ENCODE data around the gene RABL6.
"Not testable (repeated sequence)": the region's sequence is repeated elsewhere in the genome, so short reads cannot be mapped to it uniquely, and the experiment has no call there.

The RABL6 gene

DNA sequence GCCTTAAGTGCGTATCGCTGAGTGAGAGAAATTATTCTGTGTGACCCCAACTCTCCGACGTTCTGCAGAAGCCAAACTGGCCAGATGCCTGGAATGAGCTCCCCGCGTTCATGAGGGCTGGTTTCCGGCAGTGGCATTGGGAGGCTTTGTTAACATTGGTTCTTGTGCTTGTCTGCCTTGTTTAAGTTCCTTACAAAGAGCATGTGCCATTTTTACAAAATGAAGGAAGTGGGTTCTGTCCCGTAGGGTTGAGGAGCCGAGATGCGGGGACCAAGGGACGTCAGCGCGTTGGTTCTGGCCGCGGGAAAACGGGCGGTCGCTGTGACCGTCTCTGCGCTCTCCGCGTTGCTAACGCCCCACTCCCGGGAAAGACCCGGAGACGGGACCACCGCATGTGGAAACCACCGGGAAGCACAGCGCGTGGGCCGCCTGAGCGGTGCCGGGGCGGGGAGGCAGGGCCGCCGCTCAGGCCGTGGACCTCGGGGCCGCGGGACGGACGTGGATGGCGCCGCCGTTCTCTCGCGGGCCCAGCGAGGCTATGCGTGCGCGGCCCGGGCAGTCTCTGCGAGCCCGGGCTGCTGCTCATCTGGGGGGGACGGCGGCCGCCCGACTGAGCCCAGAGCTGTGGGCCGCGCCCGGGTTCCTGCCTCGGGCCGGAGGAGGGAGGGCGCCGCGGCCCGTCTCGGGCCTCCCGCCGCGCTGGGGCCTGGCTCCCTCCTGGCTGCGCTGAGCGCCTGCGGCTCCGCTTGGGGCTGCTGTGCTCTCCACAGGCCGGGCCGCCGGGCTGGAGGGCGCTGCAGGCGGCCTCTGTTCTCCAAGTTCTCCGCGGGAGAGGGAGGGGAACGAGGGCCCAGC, 13.4 kb downstream of the RABL6 start:
- no peak for DNase-seq (ENCODE audit: low read depth)

DNA sequence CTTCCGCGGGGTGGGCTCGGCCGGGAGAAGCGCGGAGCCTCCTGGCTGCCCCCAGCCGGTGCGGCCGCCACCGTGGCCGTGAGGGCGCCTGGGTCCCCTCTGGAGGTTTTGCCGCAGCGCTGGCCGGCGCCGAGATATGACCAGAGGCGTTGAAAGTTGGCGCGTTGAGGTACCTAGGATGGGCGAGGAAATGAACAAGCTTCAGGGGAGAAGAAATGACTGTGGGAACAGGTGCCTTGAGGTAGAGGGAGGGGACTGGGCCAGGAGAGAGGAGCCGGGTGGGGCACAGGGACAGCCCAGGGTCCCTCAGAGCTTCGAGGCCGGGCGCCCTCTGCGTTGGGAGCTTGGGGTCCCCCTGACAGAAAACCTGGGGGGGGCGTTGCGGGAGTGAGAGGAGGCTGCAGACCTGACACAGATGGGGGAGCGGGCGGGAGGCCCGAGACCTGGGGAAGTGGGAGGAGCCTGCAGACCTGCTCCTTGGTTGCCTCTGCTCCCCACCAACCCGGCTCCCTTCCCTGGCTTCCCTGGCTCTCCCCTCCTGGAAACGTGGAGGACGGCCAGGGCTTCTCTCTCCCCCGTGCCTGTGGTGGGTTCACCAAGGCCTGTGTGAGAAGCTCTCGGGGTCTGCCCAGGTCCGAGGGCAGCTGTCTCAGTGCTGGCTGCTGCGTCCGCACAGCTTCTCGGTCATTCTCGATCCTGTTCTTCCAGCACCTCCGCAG, 14.2 kb downstream of the RABL6 start:
- no peak for DNase-seq (ENCODE audit: low read depth)

DNA sequence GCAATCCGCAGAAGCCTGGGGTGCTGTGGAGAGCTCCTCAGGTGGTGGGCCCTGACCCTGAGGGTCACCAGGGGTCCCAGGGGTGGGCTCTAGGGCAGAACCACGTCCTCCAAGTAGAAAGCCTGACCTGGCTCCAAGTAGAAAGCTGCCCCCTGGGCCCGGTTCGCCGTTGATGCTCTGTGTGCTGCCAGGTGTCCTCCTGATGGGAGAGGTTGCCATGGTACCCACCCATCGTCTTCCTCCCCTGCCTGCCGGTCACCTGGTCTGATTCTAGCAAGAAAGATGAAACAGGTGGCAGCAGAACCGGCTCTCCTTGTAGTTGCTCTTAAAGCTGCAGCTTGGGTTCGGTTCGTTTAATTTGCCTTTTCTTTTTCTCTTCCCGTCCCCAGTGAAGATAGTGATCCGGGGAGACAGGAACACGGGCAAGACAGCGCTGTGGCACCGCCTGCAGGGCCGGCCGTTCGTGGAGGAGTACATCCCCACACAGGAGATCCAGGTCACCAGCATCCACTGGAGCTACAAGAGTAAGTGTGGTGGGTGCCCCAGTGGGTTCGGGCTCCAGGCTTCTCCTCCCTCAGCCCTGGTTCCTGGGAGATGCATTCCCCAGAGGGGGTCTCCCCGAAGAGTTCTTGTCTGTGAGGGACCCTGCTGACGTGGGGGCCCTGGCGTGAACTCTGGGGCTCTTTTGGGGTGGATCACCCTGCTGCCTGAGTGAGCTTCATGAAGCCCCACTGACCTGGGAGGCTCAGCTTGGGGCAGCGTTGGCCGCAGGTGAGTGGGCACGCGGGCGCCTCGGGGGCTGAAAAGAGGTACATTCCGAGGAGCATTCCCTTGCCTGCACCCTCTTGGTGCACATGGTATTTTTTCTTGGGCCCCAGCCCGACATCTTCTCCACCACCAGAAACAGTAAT, 15.6 kb downstream of the RABL6 start:
- no peak for DNase-seq (ENCODE audit: low read depth)

DNA sequence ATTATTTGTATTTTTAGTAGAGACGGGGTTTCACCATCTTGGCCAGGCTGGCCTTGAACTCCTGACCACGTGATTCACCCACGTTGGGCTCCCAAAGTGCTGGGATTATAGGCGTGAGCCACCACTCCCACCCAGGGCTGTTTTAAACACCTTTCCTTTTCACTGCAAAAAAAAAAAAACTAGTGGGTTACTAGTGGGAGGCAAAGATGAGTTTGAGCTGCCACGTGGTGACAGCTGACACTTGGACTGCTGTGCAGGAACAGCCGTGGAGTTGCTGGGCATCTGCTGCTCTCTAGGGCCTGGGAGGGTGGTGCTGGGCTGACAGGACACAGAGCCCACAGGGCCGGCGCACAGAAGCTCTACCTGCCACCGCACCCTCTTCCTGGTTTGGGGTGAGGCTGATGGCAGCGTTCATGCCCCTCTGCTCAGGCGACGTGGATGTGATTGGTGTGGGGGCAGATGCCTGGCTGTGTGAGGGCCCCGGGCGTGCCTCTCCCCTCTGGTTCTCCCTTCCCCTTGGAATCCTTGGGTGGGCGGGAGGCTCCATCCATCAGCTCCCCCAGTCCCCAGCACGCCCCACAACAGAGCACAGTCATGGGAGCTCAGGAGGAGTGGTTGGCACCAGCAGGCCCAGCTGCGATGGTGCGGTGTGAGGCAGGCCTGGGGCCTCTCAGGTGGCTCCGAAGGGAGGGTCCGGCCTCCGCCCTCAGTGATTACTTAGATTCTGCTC, 16.9 kb downstream of the RABL6 start:
- DNase-seq (ENCODE audit: low read depth): no peak

DNA sequence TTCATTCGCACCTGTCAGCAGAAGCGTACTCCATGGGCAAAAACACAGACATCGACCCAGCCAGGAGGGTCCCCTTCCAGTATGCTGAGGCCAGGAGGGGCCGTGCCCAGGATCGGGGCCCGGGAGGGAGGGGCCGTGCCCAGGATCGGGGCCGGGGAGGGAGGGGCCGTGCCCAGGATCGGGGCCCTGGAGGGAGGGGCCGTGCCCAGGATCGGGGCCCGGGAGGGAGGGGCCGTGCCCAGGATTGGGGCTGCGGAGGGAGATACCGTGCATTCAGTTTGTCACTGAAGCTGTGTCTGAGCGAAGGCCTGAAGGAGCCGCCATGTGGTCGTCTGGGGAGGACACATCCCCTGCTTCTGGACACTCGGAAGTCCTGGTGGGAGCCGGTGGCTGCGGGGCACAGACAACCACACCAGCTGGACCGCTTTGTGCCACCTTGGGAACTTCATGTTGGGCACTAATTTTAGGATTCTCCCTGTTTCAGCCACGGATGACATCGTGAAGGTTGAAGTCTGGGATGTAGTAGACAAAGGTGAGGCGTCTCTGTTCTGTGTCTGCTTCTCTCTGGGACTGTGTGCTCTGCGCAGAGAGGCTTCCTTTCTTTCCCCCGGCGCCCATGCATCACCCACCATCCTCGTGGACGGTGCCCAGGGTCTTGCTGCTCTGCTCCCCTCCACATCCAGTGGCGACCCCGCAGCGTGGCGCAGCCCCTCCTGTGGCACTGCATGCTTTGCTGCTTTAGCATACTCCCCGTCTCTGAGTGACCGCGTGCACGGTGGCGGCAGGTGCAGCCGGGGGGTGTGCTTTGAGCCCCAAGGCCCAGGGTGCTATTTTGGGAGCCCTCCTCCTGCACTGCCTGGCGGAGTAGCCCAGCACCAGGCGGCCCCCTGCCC, 17.8 kb downstream of the RABL6 start:
- no peak for DNase-seq (ENCODE audit: low read depth)

DNA sequence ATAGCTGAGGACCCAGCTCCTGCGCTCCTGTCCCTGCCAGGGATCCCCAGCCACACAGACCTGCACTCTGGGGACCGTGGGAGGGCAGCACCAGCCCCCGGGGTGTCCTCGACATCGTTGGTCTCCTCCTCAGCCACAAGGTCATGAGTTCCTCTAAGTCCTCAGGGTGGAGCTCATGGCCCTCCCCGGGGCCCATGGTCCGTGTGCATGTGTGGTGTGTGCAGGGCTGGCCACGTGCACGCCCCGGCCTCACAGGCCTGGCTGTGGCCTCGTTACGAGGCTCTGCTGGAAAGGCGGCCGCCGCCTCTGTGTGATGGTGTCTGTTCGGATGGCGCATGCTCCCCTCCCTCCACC, 18.4 kb downstream of the RABL6 start:
- DNase-seq (ENCODE audit: low read depth): no peak

DNA sequence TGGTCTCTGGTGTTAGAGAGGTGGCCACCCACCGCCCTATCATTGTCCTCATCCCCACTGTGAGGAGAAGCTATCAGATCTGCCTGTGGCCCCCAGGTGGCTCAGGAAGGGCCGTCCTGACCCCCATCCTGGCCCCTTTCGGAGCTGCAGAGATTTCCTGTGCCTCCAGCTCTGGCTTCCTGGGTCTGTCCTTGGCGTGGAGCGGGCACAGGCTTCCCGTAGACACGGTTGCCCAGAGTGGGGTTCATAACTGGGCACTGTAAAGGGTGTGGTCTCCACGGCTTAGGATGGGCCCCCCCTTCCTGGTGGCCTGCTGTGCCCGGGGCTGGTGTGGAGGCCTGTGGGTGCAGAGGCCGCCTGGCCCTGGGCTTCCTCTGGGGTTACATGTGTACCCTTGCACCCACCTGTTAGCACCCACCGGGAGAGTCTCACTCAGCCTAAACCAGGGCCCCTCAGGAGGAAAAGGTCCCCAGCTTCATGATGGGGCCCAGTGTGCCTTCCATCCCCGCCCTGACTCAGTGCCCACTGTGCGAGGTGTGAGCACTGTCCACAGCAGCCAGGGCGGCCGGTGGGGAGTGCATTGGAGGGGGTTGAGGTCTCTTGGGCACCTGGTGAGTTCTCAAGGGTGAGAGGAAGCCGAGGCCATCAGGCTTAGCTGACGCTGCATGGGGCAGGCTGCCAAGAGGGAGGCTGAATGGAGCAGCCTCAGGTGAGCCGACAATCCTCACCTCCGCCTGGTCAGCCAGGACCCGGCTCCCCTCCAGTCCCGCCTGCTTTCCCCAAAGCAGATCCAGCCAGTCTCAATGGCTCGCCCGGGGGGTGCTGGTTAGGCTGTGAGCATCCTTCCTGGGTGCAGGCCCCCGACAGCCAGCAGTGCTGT, 19.2 kb downstream of the RABL6 start:
- DNase-seq (ENCODE audit: low read depth): no peak

DNA sequence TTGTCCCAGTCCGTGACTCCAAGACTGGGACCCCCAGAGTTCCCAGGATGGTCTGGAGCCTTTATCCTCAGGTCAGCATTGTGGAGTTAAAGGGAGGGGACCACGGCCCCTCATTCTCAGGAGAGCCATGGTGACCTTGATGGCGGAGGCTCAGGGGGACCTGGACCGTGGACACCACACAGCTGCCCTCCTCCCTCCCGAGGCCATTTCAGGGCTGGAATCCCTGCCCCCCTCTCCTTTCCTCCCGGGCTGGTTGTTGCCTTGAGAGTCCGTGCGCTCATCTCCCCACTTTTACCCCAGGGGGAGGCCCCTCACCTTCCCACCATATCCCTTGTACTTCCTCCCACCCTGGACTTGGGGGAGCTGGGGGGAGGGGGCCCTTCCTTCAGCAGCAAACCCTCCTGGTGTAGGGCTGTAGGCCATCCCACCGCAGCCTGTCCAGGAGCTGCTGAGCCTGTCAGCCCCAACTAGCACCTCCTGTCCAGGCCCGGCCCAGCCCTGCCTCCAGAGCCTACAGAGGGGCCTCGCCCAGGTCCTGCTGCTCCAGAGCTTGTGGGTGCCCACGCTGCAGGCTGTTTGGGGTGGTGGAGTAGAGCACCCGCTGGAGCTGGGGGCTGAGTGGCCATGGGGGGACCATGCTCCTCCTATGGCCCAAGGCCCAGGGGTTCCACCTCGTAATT, 20.2 kb downstream of the RABL6 start:
- DNase-seq (ENCODE audit: low read depth): no peak

DNA sequence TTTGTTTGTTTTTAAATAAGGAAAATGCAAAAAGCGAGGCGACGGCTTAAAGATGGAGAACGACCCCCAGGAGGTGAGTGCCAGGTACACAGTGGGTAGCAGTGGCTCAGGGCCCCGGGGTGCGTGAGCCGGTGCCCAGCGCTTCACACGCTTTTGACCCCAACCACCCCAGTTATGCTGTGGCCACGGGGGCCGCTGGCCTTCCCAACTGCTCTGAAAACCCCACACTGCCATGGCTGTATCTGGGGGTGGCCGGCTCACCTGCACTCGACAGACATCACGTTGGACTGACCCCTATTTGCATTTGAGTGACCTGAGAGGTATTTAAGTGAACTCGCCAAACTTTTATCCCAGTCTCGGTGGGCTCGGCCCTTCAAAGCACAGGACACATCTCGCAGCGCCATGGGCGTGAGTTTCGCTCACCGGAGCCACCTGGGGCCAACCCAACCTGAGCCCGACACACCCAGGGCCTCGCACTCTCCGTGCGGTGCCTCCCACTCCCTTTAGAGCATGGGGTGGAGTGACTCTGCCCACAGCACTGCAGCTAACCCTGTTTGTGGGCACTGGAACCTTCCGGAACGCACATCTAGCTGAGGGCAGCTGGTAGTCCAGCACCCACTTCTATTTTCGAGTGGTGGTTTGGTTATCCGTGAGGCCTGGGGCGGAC, 20.9 kb downstream of the RABL6 start:
- no peak for DNase-seq (ENCODE audit: low read depth)

DNA sequence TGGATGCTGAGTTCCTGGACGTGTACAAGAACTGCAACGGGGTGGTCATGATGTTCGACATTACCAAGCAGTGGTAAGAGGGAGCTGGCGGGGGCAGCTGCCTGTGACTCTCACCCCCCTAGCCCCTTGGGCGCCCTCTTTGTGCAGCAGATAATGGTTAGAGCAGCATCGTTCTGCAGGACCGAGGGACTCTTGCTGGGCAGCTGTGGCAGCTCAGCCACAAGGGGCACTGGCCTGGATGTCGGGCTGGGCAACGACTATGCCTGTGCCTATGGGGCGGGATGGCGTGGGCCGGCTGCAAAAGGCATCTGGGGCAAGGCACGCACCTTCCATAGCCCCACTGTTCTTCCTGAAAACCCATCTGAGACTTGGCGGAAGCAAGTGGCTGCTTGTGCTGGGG, 21.7 kb downstream of the RABL6 start:
- DNase-seq (ENCODE audit: low read depth): no peak

DNA sequence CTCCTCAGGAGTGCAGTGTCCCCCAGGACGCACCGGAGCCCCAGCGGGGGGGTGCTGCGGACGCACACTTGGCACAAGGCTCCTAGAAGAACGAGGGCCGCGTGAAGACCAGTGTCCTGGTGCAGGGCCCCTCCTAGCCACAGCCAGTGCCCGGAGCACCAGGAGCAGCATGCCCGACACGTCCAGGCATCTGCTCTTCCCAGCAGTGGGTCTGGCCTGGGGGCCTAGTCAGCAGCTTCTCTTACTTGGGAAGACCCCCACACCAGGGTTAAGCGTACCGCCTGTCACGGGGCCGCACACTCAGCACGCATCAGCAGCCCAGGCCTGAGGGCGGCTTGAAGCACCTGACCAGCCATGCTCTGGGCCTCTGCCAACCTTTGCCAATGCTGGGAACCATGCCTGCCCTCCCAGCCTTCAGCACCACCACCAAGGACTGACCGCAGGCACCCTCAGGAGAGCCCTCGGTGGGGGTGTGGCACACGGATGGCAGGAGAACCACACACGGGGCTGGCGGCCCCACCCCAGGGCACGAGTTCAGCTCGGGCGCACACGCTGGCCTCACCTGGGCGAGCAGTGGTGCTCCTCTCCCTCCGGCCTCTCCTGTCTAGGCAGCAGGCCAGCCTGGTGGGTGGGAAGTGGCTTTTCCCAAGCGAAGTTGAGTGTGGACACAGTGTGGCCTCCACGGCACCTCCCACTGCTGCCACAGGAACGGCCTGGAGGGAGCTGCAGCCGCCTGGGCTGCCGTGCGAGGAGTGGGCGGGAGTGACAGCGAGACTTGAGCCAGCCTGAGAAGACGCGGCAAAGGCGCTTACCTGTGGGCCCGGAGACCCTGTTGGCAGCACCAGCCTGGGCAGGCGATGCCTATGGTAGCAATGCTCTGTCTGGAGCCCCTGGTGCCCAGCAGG, 22.5 kb downstream of the RABL6 start:
- DNase-seq (ENCODE audit: low read depth): no peak

DNA sequence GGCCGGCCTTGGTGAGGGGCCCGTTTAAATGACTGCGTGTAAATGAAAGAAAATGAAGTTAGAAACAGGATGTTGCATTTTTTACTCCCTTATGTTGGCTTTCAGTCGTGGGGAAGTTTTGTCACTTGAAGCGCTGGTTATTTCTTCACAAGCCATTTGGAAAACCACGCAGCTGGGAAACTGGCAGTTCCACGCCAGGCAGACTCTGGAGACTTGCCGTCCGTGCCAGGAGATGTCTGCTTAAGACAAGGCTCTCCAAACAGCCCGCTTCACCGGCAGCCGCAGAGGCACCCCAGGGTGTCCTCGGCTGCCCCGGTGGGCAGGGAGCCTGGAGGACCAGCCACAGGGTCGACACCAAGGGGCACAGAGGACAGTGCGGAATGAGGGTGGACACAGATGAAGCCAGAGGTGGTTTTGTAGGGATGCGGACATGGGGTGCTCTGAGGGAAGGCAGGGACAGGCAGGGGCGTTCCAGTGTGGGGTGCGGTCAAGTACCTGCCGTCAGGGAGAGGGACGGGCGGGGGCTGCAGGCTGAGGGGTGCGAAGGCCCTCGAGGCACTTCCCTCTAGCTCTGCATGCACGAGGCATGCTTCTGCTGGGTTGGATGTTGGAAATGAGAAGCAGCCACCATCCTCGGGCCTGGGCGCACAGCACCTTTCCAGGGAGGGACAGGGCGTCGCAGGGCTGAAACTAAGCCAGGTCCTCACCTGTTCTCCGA, 23.4 kb downstream of the RABL6 start:
- DNase-seq (ENCODE audit: low read depth): no peak

DNA sequence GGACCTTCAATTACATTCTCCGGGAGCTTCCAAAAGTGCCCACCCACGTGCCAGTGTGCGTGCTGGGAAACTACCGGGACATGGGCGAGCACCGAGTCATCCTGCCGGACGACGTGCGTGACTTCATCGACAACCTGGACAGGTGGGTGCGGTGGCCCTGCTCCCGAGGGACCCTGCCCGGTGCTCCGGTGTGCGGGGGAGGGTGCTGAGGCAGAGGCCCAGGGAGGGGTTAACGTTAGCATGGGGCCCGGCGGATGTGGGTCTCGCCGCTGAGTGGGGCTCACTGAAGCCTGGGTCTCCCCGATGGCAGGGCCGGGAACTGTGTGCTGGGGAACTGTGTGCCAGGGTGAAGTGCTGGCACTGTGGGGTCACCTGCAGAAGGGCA, 24.0 kb downstream of the RABL6 start:
- no peak for DNase-seq (ENCODE audit: low read depth)

DNA sequence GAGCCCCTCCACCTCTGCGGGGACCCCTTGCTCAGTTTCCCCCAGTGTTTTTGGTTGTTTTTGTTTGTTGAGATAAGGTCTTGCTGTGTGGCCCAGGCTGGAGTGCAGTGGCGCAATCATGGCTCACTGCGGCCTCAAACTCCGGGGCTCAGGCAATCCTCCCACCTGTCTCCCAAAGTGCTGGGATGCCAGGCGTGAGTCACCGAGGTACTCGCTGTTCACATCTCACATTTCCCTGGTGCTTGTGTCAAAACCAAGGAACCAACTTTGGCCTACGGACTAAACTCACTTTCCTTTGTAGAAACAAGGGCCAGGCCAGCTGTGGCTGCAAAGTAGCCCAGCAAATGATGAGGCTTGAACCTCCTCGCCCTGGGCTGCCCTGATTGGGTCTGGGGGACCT, 24.8 kb downstream of the RABL6 start:
- no peak for DNase-seq (ENCODE audit: low read depth)

DNA sequence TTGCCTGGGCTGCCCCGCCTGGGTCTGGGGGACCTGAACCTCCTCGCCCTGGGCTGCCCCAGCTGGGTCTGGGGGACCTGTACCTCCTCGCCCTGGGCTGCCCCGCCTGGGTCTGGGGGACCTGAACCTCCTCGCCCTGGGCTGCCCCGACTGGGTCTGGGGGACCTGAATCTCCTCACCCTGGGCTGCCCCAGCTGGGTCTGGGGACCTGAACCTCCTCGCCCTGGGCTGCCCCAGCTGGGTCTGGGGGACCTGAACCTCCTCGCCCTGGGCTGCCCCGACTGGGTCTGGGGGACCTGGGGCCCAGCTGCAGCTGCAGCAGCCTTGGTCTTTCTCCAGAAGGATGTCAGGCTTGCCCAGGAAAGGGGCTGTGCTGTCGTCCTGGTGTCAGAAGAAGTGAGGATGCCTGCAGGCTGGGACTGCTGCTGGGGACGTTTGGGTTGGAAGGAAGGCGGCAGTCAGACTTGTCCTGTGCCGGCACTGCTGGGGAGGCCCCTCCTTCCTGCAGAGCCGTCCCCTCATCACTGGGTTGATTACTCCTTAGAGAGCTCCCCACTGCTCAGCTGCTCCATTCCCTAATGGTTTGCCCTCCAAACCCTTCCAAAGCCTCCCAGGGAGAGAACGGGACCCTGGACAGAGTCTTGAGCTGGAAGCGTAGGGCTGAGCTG, 25.8 kb downstream of the RABL6 start:
- not testable (repeated sequence) for DNase-seq (ENCODE audit: low read depth)

DNA sequence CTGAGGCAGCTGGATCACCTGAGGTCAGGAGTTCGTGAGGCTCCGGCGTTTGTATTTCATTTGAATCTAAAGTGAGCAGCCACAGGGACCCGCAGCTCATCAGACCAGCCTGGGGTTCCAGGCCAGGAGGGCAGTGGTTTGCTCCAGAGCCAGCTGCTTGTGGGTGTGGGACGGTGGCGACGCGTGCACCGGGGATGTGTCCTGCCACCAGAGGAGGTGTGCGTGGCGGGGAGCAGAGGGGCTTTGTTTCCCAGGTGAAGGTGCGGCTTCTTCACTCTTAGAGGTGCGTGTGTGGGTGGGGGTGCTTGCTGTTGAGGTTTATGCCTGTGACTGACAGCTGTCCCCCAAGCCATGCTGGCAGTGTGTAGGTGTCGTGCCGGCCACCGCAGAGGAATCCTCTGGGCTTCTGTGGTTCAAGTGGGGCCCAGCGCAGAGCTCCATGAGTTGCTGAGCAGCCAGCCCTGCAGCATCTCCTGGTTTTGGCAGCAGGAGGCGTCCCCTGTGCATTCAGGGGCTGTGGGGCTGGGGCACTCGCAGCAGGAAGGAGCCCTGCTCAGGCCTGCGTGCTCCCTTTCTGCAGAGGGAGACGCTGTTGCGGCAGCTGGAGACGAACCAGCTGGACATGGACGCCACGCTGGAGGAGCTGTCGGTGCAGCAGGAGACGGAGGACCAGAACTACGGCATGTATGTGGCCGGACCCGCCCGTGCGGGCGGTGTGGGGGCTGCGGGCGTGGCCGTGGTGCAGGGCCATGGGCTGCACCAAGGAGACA, 27.6 kb downstream of the RABL6 start:
- no peak for DNase-seq (ENCODE audit: low read depth)

All from stimulated activated CD8-positive, alpha-beta memory T cell treated with anti-CD3 and anti-CD28 coated beads, Interleukin-12 subunit alpha, Interleukin-12 subunit beta, amount 100 ng/mL, for 1 hour (primary cell).